Measurements from ENCODE around the gene CELSR1. TPM values are rescaled to one million over a fixed set of nuclear protein-coding genes. Genes with fewer than 3 reads are reported as not detected.

The CELSR1 gene
- total and polyA plus RNA-seq, 2 donors (not counting 1 experiment from before 2014, with no cell fraction given) = 30.2 to 34.8 TPM

GRCh38 chr22:46586123-46586519 lies 48.7 kb upstream of the CELSR1 start:
- H3K27me3 ChIP-seq (replicated peaks in 1 of 4; ENCODE audit: control extremely low read depth in 1 of 4, control insufficient read depth in 3 of 4, insufficient read depth in 4 of 4, low read length in 3 of 4) = no peaks in the 10 kb centered on the region
- Mint-ChIP-seq H3K9me3 (ENCODE audit: insufficient read depth) (no peaks in the 10 kb centered on the region), H3K27ac (peak overlapping the region; percentile 99), H3K4me1 (peaks cover 83% of the 10 kb centered on the region), H3K4me3 (no peak overlapping the region), H3K27me3 (no peaks in the 10 kb centered on the region)
- ATAC-seq (ENCODE audit: low read depth) (no peak), DNase-seq (no peak)
- peaks cover 90% of the 10 kb centered on the region for H3K79me2 ChIP-seq (ENCODE audit: control insufficient read depth, insufficient read depth, low read length)
- no peaks in the 10 kb centered on the region for H3K36me3 ChIP-seq (replicated peaks in 1 of 2; ENCODE audit: control extremely low read depth in 1 of 2, control insufficient read depth in 1 of 2, extremely low read depth in 1 of 2, insufficient read depth in 2 of 2, low read length in 1 of 2)
- TF ChIP-seq, protein P1, sequence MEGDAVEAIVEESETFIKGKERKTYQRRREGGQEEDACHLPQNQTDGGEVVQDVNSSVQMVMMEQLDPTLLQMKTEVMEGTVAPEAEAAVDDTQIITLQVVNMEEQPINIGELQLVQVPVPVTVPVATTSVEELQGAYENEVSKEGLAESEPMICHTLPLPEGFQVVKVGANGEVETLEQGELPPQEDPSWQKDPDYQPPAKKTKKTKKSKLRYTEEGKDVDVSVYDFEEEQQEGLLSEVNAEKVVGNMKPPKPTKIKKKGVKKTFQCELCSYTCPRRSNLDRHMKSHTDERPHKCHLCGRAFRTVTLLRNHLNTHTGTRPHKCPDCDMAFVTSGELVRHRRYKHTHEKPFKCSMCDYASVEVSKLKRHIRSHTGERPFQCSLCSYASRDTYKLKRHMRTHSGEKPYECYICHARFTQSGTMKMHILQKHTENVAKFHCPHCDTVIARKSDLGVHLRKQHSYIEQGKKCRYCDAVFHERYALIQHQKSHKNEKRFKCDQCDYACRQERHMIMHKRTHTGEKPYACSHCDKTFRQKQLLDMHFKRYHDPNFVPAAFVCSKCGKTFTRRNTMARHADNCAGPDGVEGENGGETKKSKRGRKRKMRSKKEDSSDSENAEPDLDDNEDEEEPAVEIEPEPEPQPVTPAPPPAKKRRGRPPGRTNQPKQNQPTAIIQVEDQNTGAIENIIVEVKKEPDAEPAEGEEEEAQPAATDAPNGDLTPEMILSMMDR (IDR thresholded peaks at IDR 0.05) = no peak
- no peak for TF ChIP-seq EZH2 (IDR thresholded peaks at IDR 0.05; ENCODE audit: borderline replicate concordance, insufficient read depth, low read depth, low read length, poor library complexity, severe bottlenecking)
- peaks cover 73 to 91% of the 10 kb centered on the region in 2 donors for H3K4me1 ChIP-seq (ENCODE audit: control insufficient read depth in 2 of 2, insufficient read depth in 2 of 2, low read length in 2 of 2)
- intact Hi-C loops (cut with micrococcal nuclease) = loop anchor here (2.0 kb wide), 1 partner anchor 149 kb away; no protein-coding TSS in a partner anchor
- ChIA-PET CTCF (no interaction called here), POLR2A (interaction anchor here (0.6 to 0.8 kb wide), 2 partner anchors 13 to 22 kb away, joined by 3 read pairs; no protein-coding TSS in a partner anchor)
- no peak overlapping the region for H2AFZ ChIP-seq (ENCODE audit: insufficient read depth, low read depth, low read length, poor library complexity, severe bottlenecking)
- H4K20me1 ChIP-seq (ENCODE audit: control insufficient read depth, insufficient read depth, low read length, poor library complexity, severe bottlenecking) = peaks cover 12% of the 10 kb centered on the region
- H3K4me3 ChIP-seq (ENCODE audit: control extremely low read depth in 1 of 5, extremely low read depth in 1 of 5, insufficient read depth in 1 of 5, low read depth in 2 of 5, low read length in 4 of 5) = no peak overlapping the region
- peak overlapping the region in 1 of 2 donors; percentile 99 for H3K27ac ChIP-seq (ENCODE audit: low read length in 2 of 2)
- H3K9me3 ChIP-seq (ENCODE audit: control extremely low read depth in 1 of 3, control insufficient read depth in 2 of 3, insufficient read depth in 1 of 3, low read length in 2 of 3) = no peaks in the 10 kb centered on the region
- WGBS (ENCODE audit: insufficient coverage) = 89% methylated on average over 3 of the region's 12 CpGs
- no peak overlapping the region for H3K9ac ChIP-seq (ENCODE audit: low read length)
- H3K4me2 ChIP-seq (replicated peaks; ENCODE audit: low read depth, low read length, poor library complexity, severe bottlenecking) = peak overlapping the region; percentile 82

DNA sequence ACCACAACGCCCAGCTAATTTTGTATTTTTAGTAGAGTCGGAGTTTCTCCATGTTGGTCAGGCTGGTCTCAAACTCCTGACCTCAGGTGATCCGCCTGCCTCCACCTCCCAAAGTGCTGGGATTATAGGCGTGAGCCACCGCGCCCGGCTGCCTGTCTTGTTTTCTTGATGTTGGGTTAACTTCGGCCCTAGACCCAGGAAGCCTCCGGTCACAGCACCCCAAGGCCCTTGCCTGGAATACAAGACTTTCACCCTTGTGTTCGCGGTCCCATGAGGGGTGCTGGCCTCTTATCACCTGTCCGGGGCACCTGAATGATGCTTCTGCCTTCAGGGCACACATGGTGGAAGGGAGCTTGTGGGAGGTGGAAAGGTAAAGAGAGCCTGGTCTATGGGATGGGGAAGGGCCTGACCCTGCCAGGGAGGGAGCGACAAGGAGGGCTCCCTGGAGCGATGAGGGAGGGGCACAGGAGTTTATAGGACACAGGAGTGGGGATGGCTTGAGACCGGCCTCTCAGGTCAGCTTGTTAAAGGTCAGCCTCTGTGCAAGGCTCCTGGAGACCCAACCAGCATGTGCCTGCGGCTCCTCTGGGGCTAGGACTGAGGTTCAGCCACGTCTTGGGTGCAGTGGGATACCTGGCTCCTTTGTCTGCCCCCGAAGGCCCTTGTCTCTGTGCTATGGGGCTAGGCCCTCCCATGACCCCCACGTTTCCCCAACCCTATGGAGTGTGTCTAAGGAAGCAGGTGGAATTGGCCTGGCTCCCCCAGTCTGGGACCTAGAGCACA lies 48.1 kb upstream of the CELSR1 start:
- intact Hi-C loops (cut with micrococcal nuclease) = loop anchor here (2.0 kb wide), 1 partner anchor 149 kb away; no protein-coding TSS in a partner anchor
- TF ChIP-seq, protein P1 (IDR thresholded peaks at IDR 0.05) = no peak
- no peak for TF ChIP-seq EZH2 (IDR thresholded peaks at IDR 0.05; ENCODE audit: borderline replicate concordance, insufficient read depth, low read depth, low read length, poor library complexity, severe bottlenecking)

More for the DNA sequence above, 48.1 kb upstream of the CELSR1 start:
- H3K27ac Mint-ChIP-seq = peak overlapping the region; percentile 71
- 96% methylated on average over 18 of the region's 19 CpGs for WGBS (ENCODE audit: insufficient coverage)
- peaks cover 83% of the 10 kb centered on the region for H3K4me1 Mint-ChIP-seq
- DNase-seq (no peak), ATAC-seq (ENCODE audit: low read depth) (no peak)
- H3K9me3 Mint-ChIP-seq (ENCODE audit: insufficient read depth) = no peaks in the 10 kb centered on the region
- peaks cover 72 to 91% of the 10 kb centered on the region in 2 donors for H3K4me1 ChIP-seq (ENCODE audit: control insufficient read depth in 2 of 2, insufficient read depth in 2 of 2, low read length in 2 of 2)
- H3K27me3 ChIP-seq (replicated peaks in 1 of 4; ENCODE audit: control extremely low read depth in 1 of 4, control insufficient read depth in 3 of 4, insufficient read depth in 4 of 4, low read length in 3 of 4) = no peaks in the 10 kb centered on the region
- no peaks in the 10 kb centered on the region for H3K27me3 Mint-ChIP-seq
- ChIA-PET CTCF (no interaction called here), POLR2A (interaction anchor here (0.6 kb wide), 1 partner anchor 14 kb away, joined by 3 read pairs; no protein-coding TSS in a partner anchor)
- no peak overlapping the region for H3K4me3 ChIP-seq (ENCODE audit: control extremely low read depth in 1 of 5, extremely low read depth in 1 of 5, insufficient read depth in 1 of 5, low read depth in 2 of 5, low read length in 4 of 5)
- peak overlapping the region; percentile 39 for H3K4me3 Mint-ChIP-seq
- no peaks in the 10 kb centered on the region for H3K36me3 ChIP-seq (replicated peaks in 1 of 2; ENCODE audit: control extremely low read depth in 1 of 2, control insufficient read depth in 1 of 2, extremely low read depth in 1 of 2, insufficient read depth in 2 of 2, low read length in 1 of 2)
- no peak overlapping the region for H2AFZ ChIP-seq (ENCODE audit: insufficient read depth, low read depth, low read length, poor library complexity, severe bottlenecking)
- H3K27ac ChIP-seq (ENCODE audit: low read length in 2 of 2) = no peak overlapping the region
- H3K79me2 ChIP-seq (ENCODE audit: control insufficient read depth, insufficient read depth, low read length) = peaks cover 91% of the 10 kb centered on the region
- H4K20me1 ChIP-seq (ENCODE audit: control insufficient read depth, insufficient read depth, low read length, poor library complexity, severe bottlenecking) = peaks cover 14% of the 10 kb centered on the region
- H3K9me3 ChIP-seq (ENCODE audit: control extremely low read depth in 1 of 3, control insufficient read depth in 2 of 3, insufficient read depth in 1 of 3, low read length in 2 of 3) = no peaks in the 10 kb centered on the region
- no peak overlapping the region for H3K9ac ChIP-seq (ENCODE audit: low read length)
- peak overlapping the region; percentile 82 for H3K4me2 ChIP-seq (replicated peaks; ENCODE audit: low read depth, low read length, poor library complexity, severe bottlenecking)
